Measurements from ENCODE around the gene COMMD3. TPM values are rescaled to one million over a fixed set of nuclear protein-coding genes. Genes with fewer than 3 reads are reported as not detected.

COMMD3 gene
- total and polyA plus RNA-seq, 9 of the 15 experiments (the other 6 are each of a cell fraction or from before 2014, with no cell fraction given): 50.7 to 217 (median 80.1) TPM

DNA sequence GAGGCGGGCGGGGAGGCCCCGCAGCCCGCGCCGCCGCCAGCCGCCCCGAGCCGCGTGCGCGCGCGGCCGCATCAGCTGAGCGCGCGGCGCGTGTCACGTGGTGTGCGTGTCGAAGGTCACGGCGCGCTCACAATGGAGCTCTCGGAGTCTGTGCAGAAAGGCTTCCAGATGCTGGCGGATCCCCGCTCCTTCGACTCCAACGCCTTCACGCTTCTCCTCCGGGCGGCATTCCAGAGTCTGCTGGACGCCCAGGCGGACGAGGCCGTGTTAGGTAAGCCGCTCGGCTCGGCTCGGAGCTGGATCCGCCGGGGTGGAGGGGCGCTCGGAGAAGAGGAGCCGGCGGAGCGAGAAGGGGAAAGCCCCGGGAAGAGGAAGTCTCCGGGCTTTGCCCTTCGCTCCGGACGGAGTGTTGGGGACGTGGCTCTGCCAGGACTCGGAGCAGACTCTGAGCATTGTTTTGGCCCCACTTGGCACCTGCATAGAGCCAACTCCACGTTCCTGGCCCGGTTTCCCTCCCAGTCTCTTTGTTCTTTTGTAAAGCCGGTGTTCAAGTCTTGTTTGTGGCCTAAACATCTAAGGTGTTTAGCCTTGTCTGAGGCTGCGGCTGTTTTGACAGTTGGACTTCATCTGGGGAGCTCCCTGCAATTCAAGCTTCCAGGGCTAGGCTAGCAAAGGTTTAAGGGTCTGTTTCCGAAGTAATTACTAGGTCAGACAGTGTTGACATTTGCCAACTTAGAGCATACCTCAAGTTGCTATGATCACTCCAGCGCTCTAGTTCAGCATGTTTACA is at the start of gene COMMD3 (continued):
- TF ChIP-seq, protein P1, sequence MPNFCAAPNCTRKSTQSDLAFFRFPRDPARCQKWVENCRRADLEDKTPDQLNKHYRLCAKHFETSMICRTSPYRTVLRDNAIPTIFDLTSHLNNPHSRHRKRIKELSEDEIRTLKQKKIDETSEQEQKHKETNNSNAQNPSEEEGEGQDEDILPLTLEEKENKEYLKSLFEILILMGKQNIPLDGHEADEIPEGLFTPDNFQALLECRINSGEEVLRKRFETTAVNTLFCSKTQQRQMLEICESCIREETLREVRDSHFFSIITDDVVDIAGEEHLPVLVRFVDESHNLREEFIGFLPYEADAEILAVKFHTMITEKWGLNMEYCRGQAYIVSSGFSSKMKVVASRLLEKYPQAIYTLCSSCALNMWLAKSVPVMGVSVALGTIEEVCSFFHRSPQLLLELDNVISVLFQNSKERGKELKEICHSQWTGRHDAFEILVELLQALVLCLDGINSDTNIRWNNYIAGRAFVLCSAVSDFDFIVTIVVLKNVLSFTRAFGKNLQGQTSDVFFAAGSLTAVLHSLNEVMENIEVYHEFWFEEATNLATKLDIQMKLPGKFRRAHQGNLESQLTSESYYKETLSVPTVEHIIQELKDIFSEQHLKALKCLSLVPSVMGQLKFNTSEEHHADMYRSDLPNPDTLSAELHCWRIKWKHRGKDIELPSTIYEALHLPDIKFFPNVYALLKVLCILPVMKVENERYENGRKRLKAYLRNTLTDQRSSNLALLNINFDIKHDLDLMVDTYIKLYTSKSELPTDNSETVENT (CRISPR knock-in tag; IDR thresholded peaks at IDR 0.05): no peak; the same call in 1 of the 2 replicates
- TF ChIP-seq, protein P2, sequence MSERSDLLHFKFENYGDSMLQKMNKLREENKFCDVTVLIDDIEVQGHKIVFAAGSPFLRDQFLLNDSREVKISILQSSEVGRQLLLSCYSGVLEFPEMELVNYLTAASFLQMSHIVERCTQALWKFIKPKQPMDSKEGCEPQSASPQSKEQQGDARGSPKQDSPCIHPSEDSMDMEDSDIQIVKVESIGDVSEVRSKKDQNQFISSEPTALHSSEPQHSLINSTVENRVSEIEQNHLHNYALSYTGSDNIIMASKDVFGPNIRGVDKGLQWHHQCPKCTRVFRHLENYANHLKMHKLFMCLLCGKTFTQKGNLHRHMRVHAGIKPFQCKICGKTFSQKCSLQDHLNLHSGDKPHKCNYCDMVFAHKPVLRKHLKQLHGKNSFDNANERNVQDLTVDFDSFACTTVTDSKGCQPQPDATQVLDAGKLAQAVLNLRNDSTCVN (CRISPR knock-in tag; IDR thresholded peaks at IDR 0.05): no peak
- TF ChIP-seq, protein P3, sequence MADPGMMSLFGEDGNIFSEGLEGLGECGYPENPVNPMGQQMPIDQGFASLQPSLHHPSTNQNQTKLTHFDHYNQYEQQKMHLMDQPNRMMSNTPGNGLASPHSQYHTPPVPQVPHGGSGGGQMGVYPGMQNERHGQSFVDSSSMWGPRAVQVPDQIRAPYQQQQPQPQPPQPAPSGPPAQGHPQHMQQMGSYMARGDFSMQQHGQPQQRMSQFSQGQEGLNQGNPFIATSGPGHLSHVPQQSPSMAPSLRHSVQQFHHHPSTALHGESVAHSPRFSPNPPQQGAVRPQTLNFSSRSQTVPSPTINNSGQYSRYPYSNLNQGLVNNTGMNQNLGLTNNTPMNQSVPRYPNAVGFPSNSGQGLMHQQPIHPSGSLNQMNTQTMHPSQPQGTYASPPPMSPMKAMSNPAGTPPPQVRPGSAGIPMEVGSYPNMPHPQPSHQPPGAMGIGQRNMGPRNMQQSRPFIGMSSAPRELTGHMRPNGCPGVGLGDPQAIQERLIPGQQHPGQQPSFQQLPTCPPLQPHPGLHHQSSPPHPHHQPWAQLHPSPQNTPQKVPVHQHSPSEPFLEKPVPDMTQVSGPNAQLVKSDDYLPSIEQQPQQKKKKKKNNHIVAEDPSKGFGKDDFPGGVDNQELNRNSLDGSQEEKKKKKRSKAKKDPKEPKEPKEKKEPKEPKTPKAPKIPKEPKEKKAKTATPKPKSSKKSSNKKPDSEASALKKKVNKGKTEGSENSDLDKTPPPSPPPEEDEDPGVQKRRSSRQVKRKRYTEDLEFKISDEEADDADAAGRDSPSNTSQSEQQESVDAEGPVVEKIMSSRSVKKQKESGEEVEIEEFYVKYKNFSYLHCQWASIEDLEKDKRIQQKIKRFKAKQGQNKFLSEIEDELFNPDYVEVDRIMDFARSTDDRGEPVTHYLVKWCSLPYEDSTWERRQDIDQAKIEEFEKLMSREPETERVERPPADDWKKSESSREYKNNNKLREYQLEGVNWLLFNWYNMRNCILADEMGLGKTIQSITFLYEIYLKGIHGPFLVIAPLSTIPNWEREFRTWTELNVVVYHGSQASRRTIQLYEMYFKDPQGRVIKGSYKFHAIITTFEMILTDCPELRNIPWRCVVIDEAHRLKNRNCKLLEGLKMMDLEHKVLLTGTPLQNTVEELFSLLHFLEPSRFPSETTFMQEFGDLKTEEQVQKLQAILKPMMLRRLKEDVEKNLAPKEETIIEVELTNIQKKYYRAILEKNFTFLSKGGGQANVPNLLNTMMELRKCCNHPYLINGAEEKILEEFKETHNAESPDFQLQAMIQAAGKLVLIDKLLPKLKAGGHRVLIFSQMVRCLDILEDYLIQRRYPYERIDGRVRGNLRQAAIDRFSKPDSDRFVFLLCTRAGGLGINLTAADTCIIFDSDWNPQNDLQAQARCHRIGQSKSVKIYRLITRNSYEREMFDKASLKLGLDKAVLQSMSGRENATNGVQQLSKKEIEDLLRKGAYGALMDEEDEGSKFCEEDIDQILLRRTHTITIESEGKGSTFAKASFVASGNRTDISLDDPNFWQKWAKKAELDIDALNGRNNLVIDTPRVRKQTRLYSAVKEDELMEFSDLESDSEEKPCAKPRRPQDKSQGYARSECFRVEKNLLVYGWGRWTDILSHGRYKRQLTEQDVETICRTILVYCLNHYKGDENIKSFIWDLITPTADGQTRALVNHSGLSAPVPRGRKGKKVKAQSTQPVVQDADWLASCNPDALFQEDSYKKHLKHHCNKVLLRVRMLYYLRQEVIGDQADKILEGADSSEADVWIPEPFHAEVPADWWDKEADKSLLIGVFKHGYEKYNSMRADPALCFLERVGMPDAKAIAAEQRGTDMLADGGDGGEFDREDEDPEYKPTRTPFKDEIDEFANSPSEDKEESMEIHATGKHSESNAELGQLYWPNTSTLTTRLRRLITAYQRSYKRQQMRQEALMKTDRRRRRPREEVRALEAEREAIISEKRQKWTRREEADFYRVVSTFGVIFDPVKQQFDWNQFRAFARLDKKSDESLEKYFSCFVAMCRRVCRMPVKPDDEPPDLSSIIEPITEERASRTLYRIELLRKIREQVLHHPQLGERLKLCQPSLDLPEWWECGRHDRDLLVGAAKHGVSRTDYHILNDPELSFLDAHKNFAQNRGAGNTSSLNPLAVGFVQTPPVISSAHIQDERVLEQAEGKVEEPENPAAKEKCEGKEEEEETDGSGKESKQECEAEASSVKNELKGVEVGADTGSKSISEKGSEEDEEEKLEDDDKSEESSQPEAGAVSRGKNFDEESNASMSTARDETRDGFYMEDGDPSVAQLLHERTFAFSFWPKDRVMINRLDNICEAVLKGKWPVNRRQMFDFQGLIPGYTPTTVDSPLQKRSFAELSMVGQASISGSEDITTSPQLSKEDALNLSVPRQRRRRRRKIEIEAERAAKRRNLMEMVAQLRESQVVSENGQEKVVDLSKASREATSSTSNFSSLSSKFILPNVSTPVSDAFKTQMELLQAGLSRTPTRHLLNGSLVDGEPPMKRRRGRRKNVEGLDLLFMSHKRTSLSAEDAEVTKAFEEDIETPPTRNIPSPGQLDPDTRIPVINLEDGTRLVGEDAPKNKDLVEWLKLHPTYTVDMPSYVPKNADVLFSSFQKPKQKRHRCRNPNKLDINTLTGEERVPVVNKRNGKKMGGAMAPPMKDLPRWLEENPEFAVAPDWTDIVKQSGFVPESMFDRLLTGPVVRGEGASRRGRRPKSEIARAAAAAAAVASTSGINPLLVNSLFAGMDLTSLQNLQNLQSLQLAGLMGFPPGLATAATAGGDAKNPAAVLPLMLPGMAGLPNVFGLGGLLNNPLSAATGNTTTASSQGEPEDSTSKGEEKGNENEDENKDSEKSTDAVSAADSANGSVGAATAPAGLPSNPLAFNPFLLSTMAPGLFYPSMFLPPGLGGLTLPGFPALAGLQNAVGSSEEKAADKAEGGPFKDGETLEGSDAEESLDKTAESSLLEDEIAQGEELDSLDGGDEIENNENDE (IDR thresholded peaks at IDR 0.05; ENCODE audit: low read depth, low read length): no peak
- no peak for TF ChIP-seq EP300 (IDR thresholded peaks at IDR 0.05; ENCODE audit: low read length)
- no peak for TF ChIP-seq SRSF7 (optimal IDR thresholded peaks at IDR 0.05; ENCODE audit: low read depth, low read length)
- peak; percentile 5; the same call in 1 of the 2 replicates for TF ChIP-seq MTA2 (IDR thresholded peaks at IDR 0.05; ENCODE audit: low read depth)
- no peak for TF ChIP-seq HDGF (IDR thresholded peaks at IDR 0.05)
- TF ChIP-seq, protein P4, sequence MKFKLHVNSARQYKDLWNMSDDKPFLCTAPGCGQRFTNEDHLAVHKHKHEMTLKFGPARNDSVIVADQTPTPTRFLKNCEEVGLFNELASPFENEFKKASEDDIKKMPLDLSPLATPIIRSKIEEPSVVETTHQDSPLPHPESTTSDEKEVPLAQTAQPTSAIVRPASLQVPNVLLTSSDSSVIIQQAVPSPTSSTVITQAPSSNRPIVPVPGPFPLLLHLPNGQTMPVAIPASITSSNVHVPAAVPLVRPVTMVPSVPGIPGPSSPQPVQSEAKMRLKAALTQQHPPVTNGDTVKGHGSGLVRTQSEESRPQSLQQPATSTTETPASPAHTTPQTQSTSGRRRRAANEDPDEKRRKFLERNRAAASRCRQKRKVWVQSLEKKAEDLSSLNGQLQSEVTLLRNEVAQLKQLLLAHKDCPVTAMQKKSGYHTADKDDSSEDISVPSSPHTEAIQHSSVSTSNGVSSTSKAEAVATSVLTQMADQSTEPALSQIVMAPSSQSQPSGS (CRISPR knock-in tag; IDR thresholded peaks at IDR 0.05): no peak
- TF ChIP-seq HSF4 (CRISPR knock-in tag; IDR thresholded peaks at IDR 0.05; ENCODE audit: borderline replicate concordance): no peak
- no peak for TF ChIP-seq SIRT6 (IDR thresholded peaks at IDR 0.05; ENCODE audit: low read depth, low read length)

All from K562 (cell line).